Activated T-cell treated with anti-CD3 and anti-CD28 coated beads, Interleukin-2, amount 50 U/mL, for 24 hours (primary cell): ENCODE data around the gene C12orf54.
"Not testable (repeated sequence)": the region's sequence is repeated elsewhere in the genome, so short reads cannot be mapped to it uniquely, and the experiment has no call there.

Experiments
- DNase-seq: peaks from one replicate; pipeline ENCODE4 v3.0.0-alpha.2; 2020
- H3K27ac Mint-ChIP-seq: 2 replicates; pipeline ENCODE4 v1.8.0; 2020; ENCODE audit warnings: mild to moderate bottlenecking, mixed read lengths
- H3K27me3 Mint-ChIP-seq: 2 replicates; pipeline ENCODE4 v1.8.0; 2020; ENCODE audit warnings: mixed read lengths
- H3K36me3 Mint-ChIP-seq: 2 replicates; pipeline ENCODE4 v1.8.0; 2020; ENCODE audit warnings: low read depth, mixed read lengths
- H3K4me1 Mint-ChIP-seq: 2 replicates; pipeline ENCODE4 v1.8.0; 2020; ENCODE audit warnings: low read depth, mixed read lengths
- H3K4me3 Mint-ChIP-seq: 2 replicates; pipeline ENCODE4 v1.8.0; 2020; ENCODE audit warnings: mild to moderate bottlenecking, moderate library complexity, mixed read lengths
- H3K9me3 Mint-ChIP-seq: 2 replicates; pipeline ENCODE4 v1.8.0; 2020; ENCODE audit warnings: mixed read lengths

Gene C12orf54

GRCh38 chr12:48474497-48474896 is 7.8 kb upstream of the C12orf54 start:
- not testable (repeated sequence) for H3K4me1 Mint-ChIP-seq, H3K4me3 Mint-ChIP-seq, H3K36me3 Mint-ChIP-seq, DNase-seq, H3K27ac Mint-ChIP-seq
- peaks cover 20% of the 10 kb centered on the region for H3K9me3 Mint-ChIP-seq
- H3K27me3 Mint-ChIP-seq = peaks cover 44% of the 10 kb centered on the region

DNA sequence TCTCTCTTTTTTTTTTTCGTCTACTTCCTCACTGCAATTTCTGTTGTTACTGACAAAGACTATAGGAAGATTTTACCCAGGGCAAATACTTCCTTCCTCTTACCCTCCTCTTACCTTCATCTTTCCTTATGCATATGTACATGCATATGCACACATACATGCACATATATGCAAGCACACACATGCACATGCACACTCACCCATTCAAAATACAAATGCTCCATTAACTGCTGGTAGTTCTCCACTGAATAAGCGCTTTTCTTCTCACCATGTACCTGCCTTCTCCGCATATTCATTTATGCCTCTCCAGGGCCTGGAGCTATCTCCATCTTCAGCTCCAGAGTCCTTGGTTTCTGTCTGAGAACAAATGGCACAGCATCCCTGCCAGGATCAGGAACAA is 632 bp downstream of the C12orf54 start:
- no peaks in the 10 kb centered on the region for H3K4me1 Mint-ChIP-seq
- no peak for DNase-seq
- peaks cover 3% of the 10 kb centered on the region for H3K9me3 Mint-ChIP-seq
- H3K4me3 Mint-ChIP-seq = no peak overlapping the region
- no peak overlapping the region for H3K27ac Mint-ChIP-seq
- H3K27me3 Mint-ChIP-seq = peaks cover 6% of the 10 kb centered on the region
- H3K36me3 Mint-ChIP-seq = no peaks in the 10 kb centered on the region

DNA sequence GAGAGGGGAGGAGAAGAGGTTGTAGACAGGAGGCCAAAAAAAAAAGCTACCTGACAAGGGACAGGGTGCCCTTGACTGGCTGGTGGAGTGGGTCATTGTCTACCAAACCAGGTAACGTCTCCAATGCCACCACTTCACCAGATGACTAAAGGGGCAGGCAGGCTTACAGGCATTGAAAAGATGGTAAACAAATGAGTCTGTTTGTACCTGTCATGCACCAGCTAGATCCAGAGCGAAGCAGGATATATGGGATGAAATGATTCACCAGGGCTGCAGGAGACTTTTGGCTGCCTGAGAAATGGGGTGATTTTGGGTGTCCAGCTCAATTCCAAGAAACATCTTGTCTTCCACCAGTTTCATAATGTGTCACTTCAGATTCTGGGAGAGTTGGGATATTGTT is 4.0 kb downstream of the C12orf54 start:
- no peaks in the 10 kb centered on the region for H3K9me3 Mint-ChIP-seq
- H3K36me3 Mint-ChIP-seq = no peaks in the 10 kb centered on the region
- no peak for DNase-seq
- peaks cover 5% of the 10 kb centered on the region for H3K4me1 Mint-ChIP-seq
- no peak overlapping the region for H3K4me3 Mint-ChIP-seq
- H3K27ac Mint-ChIP-seq = no peak overlapping the region
- H3K27me3 Mint-ChIP-seq = peaks cover 6% of the 10 kb centered on the region

DNA sequence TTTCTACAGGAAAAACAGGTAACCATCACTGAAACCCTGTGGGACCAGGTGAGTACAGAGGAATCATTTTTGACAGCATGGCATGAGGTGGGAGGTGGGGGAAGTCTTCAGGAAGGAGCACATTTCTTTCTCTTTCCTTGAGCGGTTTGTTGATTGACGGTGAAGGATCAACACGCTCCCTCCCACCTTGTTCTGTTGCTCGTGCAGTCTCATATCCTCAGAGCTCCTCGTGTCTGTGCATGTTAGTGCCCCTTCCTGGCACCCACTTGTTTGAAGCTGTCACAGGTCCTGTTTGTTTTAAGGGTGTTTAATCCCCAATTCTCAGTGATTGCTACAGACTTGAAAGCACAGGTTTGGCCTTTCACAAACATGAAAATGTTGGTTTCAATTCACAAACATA is 4.4 kb downstream of the C12orf54 start:
- DNase-seq = no peak
- no peaks in the 10 kb centered on the region for H3K9me3 Mint-ChIP-seq
- H3K27ac Mint-ChIP-seq = no peak overlapping the region
- peaks cover 6% of the 10 kb centered on the region for H3K27me3 Mint-ChIP-seq
- peaks cover 5% of the 10 kb centered on the region for H3K4me1 Mint-ChIP-seq
- no peak overlapping the region for H3K4me3 Mint-ChIP-seq
- no peaks in the 10 kb centered on the region for H3K36me3 Mint-ChIP-seq

DNA sequence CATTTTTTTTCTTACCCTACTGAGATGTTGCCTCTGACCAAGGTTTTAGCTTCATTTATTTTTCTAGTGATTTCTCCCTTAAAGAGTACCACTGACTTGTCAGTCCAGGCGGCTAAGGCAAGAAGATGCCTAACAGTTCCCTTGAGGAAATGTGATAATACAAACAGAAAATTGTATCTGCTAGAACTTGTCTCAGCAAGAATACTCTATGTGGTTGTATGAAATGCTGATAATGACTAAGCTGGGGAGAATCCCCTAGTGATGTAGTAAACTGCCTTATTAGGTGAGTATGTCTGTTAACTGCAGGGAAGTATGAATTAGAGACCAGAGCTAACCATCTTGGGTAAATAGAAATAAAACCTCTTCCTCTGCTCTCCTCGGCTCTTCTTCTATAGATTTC is 6.7 kb downstream of the C12orf54 start:
- no peaks in the 10 kb centered on the region for H3K36me3 Mint-ChIP-seq
- H3K4me3 Mint-ChIP-seq = no peak overlapping the region
- no peak for DNase-seq

GRCh38 chr12:48489456-48489855 is 7.2 kb downstream of the C12orf54 start:
- not testable (repeated sequence) for H3K27ac Mint-ChIP-seq, H3K9me3 Mint-ChIP-seq, H3K36me3 Mint-ChIP-seq, DNase-seq, H3K4me3 Mint-ChIP-seq, H3K27me3 Mint-ChIP-seq, H3K4me1 Mint-ChIP-seq

More for the DNA sequence above, 6.7 kb downstream of the C12orf54 start:
- Mint-ChIP-seq H3K9me3 (no peaks in the 10 kb centered on the region), H3K4me1 (peaks cover 5% of the 10 kb centered on the region), H3K27me3 (peaks cover 6% of the 10 kb centered on the region), H3K27ac (no peak overlapping the region)

GRCh38 chr12:48500281-48500680 is 18.0 kb downstream of the C12orf54 start:
- H3K36me3 Mint-ChIP-seq, DNase-seq, H3K9me3 Mint-ChIP-seq, H3K27ac Mint-ChIP-seq, H3K4me3 Mint-ChIP-seq, H3K4me1 Mint-ChIP-seq: not testable (repeated sequence)
- H3K27me3 Mint-ChIP-seq = peaks cover 21% of the 10 kb centered on the region

GRCh38 chr12:48506836-48507235 is 24.5 kb downstream of the C12orf54 start:
- H3K4me3 Mint-ChIP-seq, DNase-seq, H3K36me3 Mint-ChIP-seq, H3K27ac Mint-ChIP-seq, H3K9me3 Mint-ChIP-seq, H3K4me1 Mint-ChIP-seq: not testable (repeated sequence)
- H3K27me3 Mint-ChIP-seq = peaks cover 27% of the 10 kb centered on the region

GRCh38 chr12:48508987-48509386 is 26.7 kb downstream of the C12orf54 start:
- Mint-ChIP-seq H3K4me3 (no peak overlapping the region), H3K27me3 (peaks cover 21% of the 10 kb centered on the region), H3K9me3 (no peaks in the 10 kb centered on the region), H3K27ac (no peak overlapping the region), H3K4me1 (peaks cover 19% of the 10 kb centered on the region), H3K36me3 (no peaks in the 10 kb centered on the region)
- no peak for DNase-seq

DNA sequence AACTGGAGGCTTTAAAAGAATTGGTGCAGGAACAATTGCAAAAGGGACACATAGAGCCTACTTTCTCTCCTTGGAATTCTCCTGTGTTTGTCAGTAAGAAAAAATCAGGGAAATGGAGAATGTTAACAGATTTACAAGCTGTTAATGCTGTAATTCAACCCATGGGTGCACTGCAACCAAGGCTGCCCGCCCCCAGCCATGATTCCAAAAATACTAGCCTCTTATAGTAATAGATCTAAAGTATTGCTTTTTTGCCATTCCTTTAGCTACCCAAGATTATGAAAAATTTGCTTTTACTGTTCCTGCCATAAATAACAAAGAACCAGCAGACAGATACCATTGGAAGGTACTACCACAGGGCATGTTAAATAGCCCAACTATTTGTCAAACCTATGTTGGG is 27.8 kb downstream of the C12orf54 start:
- peaks cover 20% of the 10 kb centered on the region for H3K4me1 Mint-ChIP-seq
- no peaks in the 10 kb centered on the region for H3K9me3 Mint-ChIP-seq
- no peak overlapping the region for H3K4me3 Mint-ChIP-seq
- no peak overlapping the region for H3K27ac Mint-ChIP-seq
- H3K36me3 Mint-ChIP-seq = no peaks in the 10 kb centered on the region
- H3K27me3 Mint-ChIP-seq = peaks cover 12% of the 10 kb centered on the region
- no peak for DNase-seq

DNA sequence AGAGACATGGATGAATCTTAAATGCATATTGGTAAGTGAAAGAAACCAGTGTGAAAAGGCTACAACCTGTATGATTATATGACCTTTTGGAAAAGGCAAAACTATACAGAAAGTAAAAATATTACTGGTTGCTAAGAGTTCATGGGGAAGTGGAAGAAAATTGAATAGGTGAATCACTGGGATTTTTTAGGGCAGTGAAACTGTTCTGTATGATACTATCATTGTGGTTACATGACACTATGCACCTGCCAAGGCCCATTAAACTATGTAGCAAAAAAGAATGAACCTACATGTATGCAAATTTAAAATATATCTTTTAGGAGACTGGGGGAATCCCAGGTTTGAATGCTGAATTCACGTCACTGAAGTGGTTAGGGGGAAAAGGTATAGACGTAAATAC is 30.6 kb downstream of the C12orf54 start:
- Mint-ChIP-seq H3K27ac (peak overlapping the region; percentile 83), H3K4me3 (no peak overlapping the region), H3K9me3 (no peaks in the 10 kb centered on the region), H3K4me1 (peaks cover 16% of the 10 kb centered on the region), H3K36me3 (no peaks in the 10 kb centered on the region), H3K27me3 (no peaks in the 10 kb centered on the region)
- DNase-seq = no peak

DNA sequence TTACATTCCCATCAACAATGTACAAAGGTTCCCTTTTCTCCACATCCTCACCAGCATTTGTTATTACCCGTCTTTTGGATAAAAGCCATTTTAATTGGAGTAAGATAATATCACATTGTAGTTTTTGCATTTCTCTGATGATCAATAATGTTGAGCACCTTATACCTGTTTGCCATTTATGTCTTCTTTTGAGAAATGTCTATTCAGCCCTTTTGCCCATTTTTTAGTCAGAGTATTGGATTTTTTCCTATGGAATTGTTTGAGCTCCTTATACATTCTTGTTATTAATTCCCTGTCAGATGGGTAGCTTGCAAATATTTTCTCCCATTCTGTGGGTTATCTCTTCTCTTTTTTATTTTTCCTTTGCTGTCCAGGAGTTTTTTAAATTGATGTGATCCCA is 32.4 kb downstream of the C12orf54 start:
- no peak for DNase-seq
- H3K4me3 Mint-ChIP-seq = no peak overlapping the region

DNA sequence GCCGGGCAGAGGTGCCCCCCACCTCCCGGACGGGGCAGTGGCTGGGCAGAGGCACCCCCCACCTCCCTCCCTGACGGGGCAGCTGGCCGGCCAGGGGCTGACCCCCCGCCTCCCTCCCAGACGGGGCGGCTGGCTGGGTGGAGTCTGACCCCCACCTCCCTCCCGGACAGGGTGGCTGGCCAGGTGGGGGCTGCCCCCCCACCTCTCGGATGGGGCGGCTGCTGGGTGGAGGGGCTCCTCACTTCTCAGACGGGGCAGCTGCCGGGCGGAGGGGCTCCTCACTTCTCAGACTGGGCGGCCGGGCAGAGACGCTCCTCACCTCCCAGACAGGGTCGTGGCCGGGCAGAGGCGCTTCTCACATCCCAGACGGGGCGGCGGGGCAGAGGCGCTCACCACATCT is 38.1 kb downstream of the C12orf54 start:
- not testable (repeated sequence) for H3K9me3 Mint-ChIP-seq, H3K4me3 Mint-ChIP-seq, H3K36me3 Mint-ChIP-seq, H3K27me3 Mint-ChIP-seq, H3K4me1 Mint-ChIP-seq, H3K27ac Mint-ChIP-seq, DNase-seq

More for the DNA sequence above, 32.4 kb downstream of the C12orf54 start:
- no peaks in the 10 kb centered on the region for H3K36me3 Mint-ChIP-seq
- H3K27ac Mint-ChIP-seq = no peak overlapping the region
- no peaks in the 10 kb centered on the region for H3K9me3 Mint-ChIP-seq
- no peaks in the 10 kb centered on the region for H3K27me3 Mint-ChIP-seq
- H3K4me1 Mint-ChIP-seq = peaks cover 16% of the 10 kb centered on the region

- Mint-ChIP-seq H3K27ac (no peak within 1 kb of the TSS), H3K36me3 (no peaks in the 10 kb centered on the region)
- DNase-seq = no peak
Observed at GRCh38 chr12:48525332-48525731, 43.0 kb downstream of the C12orf54 start, which contains the start of gene OR8S1. Gene OR8S1, plus strand, starts transcription at chr12:48525632. Its CDS starts 0 bp downstream, at chr12:48525632.

GRCh38 chr12:48527891-48528670 is 45.8 kb downstream of the C12orf54 start:
- Mint-ChIP-seq H3K9me3 (no peaks in the 10 kb centered on the region), H3K27me3 (no peaks in the 10 kb centered on the region)

More at GRCh38 chr12:48525332-48525731, 43.0 kb downstream of the C12orf54 start, which contains the start of gene OR8S1:
- H3K4me1 Mint-ChIP-seq = no peaks in the 10 kb centered on the region
- H3K27me3 Mint-ChIP-seq = no peaks in the 10 kb centered on the region
- no peak within 1 kb of the TSS for H3K4me3 Mint-ChIP-seq
- no peaks in the 10 kb centered on the region for H3K9me3 Mint-ChIP-seq

More at GRCh38 chr12:48527891-48528670, 45.8 kb downstream of the C12orf54 start:
- Mint-ChIP-seq H3K4me3 (no peak overlapping the region), H3K4me1 (peaks cover 15% of the 10 kb centered on the region), H3K36me3 (no peaks in the 10 kb centered on the region), H3K27ac (no peak overlapping the region)
- no peak for DNase-seq
